ENCODE measurements around the gene FHDC1.

The FHDC1 gene

DNA sequence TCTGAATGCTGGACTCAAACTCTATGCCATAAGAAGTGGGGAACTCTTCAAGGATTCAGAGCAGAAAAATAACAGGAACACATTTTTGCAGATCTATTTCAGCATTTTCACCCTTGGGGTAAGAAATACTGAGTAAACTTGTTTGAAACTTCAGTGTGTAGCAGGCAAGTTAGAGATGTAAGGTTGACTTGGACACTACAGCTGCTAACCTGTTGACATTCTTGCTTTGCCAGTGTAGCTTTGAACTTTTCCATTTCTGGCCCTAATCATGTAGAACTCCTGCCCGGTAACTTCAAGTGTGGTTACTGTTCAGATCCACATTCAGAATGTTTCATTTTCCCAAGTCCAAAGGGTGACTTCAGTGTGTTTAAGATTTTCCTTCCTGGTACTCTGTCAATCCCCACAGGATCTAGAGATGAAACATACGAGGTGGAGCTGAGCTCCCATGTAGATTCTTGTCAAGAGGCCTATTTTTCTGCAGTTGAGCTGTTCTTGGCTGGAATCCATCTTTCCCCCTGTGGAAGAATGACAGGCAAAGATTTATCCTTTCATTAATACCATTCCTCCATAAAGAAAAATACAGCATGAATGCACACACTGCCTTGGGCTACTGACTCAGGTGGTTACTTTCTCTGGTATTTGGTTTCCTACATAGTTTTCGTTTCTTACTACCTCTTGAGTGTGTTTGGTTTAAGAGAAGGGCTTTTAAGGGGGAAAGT, 34.1 kb downstream of the FHDC1 start:
- Histone ChIP-seq H3K27me3 (ENCODE audit: insufficient read depth, low read depth, severe bottlenecking) (no peaks in the 10 kb centered on the region), H3K36me3 (peaks cover 94% of the 10 kb centered on the region), H3K4me3 (ENCODE audit: low read depth, low read length) (no peak overlapping the region), H3K9me3 (ENCODE audit: severe bottlenecking) (no peaks in the 10 kb centered on the region), H3K27ac (no peak overlapping the region)
- DNase-seq: no peak
- TF ChIP-seq, protein P1, sequence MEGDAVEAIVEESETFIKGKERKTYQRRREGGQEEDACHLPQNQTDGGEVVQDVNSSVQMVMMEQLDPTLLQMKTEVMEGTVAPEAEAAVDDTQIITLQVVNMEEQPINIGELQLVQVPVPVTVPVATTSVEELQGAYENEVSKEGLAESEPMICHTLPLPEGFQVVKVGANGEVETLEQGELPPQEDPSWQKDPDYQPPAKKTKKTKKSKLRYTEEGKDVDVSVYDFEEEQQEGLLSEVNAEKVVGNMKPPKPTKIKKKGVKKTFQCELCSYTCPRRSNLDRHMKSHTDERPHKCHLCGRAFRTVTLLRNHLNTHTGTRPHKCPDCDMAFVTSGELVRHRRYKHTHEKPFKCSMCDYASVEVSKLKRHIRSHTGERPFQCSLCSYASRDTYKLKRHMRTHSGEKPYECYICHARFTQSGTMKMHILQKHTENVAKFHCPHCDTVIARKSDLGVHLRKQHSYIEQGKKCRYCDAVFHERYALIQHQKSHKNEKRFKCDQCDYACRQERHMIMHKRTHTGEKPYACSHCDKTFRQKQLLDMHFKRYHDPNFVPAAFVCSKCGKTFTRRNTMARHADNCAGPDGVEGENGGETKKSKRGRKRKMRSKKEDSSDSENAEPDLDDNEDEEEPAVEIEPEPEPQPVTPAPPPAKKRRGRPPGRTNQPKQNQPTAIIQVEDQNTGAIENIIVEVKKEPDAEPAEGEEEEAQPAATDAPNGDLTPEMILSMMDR (IDR thresholded peaks at IDR 0.05; ENCODE audit: low read depth, low read length): no peak

DNA sequence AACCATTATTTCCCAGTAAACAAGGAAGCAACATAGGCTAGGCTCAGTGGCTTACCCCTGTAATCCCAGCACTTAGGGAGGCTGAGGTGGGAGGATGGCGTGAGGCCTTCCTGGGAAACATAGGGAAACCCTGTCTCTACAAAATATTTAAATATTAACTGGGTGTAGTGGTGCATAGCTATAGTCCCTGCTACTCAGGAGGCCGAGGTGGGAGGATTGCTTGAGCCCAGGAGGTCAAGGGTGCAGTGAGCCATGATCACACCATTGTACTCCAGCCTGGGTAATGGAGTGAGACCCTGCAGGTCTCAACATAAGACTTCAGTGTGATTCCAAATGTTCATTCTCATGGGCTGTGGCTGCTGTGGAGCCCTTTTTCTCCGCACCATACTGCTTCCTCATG, 34.9 kb downstream of the FHDC1 start:
- Histone ChIP-seq H3K27ac (no peak overlapping the region), H3K27me3 (ENCODE audit: insufficient read depth, low read depth, severe bottlenecking) (no peaks in the 10 kb centered on the region), H3K36me3 (peaks cover 92% of the 10 kb centered on the region), H3K4me3 (ENCODE audit: low read depth, low read length) (no peak overlapping the region), H3K9me3 (ENCODE audit: severe bottlenecking) (no peaks in the 10 kb centered on the region)
- TF ChIP-seq, protein P1 (IDR thresholded peaks at IDR 0.05; ENCODE audit: low read depth, low read length): no peak
- DNase-seq: no peak

DNA sequence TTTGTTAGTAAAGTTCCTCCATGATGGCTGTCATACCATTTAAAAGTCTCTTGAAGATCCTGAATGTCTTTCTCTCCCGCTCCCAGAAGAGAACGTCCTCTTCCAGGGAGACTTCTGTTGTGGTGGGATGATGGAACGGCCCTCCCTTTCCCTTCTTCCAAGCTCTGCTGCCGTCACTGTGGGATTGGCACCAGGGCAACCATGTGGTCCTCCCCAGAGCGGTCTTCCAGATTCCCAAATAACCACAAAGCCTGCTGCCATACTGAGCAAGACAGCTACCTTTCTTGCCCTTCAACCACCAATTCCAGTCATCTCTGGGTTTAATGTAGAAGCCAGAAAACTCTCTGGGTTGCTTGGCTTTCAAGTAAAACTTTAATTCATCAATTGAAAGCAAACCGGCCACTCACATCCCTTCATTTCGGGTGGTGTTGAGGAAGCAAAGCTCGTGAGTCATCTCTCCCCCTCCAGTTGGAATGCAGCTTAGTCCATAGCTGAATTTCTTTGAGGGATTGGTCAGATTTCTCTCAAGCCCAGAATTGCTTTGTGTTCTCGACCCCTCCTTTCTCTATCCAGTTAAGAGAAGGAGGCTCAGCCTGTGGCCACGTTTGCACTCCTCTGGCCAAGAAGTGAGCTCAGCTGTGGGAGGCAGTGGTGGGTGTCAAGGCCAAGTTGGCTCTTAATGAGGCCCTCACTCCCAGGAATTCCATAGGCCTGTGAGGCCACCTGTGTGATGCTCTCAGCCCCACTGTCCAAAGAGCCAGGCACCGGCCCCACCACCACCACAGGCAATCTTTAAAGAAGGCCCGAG, 36.9 kb downstream of the FHDC1 start:
- H3K9me3 ChIP-seq (ENCODE audit: severe bottlenecking): no peaks in the 10 kb centered on the region
- no peaks in the 10 kb centered on the region for H3K27me3 ChIP-seq (ENCODE audit: insufficient read depth, low read depth, severe bottlenecking)
- H3K27ac ChIP-seq: no peak overlapping the region
- peaks cover 83% of the 10 kb centered on the region for H3K36me3 ChIP-seq
- DNase-seq: no peak
- TF ChIP-seq, protein P1 (IDR thresholded peaks at IDR 0.05; ENCODE audit: low read depth, low read length): no peak
- H3K4me3 ChIP-seq (ENCODE audit: low read depth, low read length): no peak overlapping the region

DNA sequence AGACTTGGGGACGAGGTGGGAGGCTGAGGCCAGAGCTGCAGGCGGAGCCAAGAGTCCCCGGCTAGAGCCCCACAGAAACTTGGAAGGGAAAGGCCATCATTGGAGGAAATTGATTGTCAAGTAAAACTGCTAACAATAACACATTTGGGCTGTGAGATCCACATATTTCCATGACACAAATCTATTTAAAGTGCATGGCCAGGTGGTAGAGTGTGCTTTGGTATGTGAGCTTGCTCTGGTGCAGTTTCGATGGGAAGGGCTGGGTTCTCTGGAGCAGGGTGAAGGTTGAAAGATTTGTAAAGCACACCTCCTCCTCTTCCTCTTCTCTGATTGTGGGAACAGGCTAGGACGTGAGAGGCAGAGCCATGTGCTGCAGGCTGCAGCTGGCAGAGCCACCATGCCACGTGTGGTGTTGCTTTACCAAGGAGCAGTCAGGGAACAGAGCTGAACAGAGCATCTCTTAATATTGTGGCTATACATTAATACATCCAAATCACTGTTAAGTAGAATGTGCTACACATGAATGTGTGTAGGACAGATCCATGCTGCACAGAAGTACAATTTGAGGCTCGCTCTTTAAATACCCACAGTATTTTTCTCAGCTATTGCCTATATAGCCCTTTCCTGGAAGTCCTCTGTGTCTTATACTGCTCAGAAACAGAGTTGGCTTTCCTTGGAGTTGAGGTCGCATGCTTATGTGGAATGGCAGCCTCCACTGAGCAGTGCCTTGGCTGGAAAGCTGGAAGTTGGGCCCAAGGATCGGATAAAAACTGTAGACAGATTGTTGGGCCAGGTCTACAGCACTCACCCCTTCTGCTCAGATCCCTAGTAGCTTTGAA, 37.7 kb downstream of the FHDC1 start:
- Histone ChIP-seq H3K9me3 (ENCODE audit: severe bottlenecking) (no peaks in the 10 kb centered on the region), H3K4me3 (ENCODE audit: low read depth, low read length) (no peak overlapping the region), H3K27ac (no peak overlapping the region), H3K27me3 (ENCODE audit: insufficient read depth, low read depth, severe bottlenecking) (no peaks in the 10 kb centered on the region), H3K36me3 (peaks cover 78% of the 10 kb centered on the region)
- DNase-seq: no peak
- TF ChIP-seq, protein P1 (IDR thresholded peaks at IDR 0.05; ENCODE audit: low read depth, low read length): no peak

DNA sequence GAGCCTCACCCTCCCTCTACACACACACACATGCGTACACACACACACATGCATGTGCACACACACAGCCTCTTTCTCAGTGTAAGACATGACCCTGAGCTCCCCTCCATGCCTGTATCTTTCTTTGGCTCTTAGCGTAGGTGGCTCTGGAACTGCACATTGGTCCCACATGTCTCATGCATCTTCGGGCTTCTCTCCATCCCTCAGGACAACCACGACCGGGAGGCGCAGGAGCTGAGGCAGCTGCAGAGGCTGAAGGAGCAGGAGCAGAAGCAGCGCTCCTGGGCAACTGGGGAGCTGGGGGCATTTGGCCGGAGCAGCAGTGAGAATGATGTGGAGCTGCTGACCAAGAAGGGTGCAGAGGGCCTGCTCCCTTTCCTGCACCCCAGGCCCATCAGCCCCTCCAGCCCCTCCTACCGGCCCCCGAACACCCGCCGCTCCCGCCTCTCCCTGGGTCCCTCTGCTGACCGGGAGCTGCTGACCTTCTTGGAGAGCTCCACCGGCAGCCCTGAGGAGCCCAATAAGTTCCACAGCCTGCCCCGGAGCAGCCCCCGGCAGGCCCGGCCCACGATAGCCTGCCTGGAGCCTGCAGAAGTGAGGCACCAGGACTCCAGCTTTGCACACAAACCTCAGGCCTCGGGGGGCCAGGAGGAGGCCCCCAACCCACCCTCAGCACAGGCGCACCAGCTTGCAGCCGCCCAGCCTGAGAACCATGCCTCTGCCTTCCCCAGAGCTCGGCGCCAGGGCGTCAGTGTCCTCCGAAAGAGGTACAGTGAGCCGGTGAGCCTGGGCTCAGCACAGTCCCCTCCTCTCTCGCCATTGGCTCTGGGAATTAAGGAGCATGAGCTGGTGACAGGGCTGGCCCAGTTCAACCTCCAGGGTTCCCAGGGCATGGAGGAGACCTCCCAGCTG, 38.6 kb downstream of the FHDC1 start:
- Histone ChIP-seq H3K27ac (no peak overlapping the region), H3K36me3 (peaks cover 69% of the 10 kb centered on the region), H3K27me3 (ENCODE audit: insufficient read depth, low read depth, severe bottlenecking) (no peaks in the 10 kb centered on the region), H3K4me3 (ENCODE audit: low read depth, low read length) (no peak overlapping the region), H3K9me3 (ENCODE audit: severe bottlenecking) (no peaks in the 10 kb centered on the region)
- TF ChIP-seq, protein P1 (IDR thresholded peaks at IDR 0.05; ENCODE audit: low read depth, low read length): no peak
- no peak for DNase-seq

Measured in WERI-Rb-1 (cell line).